NCI-H510A (cell line): ENCODE data around the gene EBNA1BP2.
"Not testable (repeated sequence)": the region's sequence is repeated elsewhere in the genome, so short reads cannot be mapped to it uniquely, and the experiment has no call there.

ENCODE experiments used
- DNase-seq: peaks from one replicate; lab custom pipeline; 2025; lab: John Stamatoyannopoulos, UW

Gene EBNA1BP2

DNA sequence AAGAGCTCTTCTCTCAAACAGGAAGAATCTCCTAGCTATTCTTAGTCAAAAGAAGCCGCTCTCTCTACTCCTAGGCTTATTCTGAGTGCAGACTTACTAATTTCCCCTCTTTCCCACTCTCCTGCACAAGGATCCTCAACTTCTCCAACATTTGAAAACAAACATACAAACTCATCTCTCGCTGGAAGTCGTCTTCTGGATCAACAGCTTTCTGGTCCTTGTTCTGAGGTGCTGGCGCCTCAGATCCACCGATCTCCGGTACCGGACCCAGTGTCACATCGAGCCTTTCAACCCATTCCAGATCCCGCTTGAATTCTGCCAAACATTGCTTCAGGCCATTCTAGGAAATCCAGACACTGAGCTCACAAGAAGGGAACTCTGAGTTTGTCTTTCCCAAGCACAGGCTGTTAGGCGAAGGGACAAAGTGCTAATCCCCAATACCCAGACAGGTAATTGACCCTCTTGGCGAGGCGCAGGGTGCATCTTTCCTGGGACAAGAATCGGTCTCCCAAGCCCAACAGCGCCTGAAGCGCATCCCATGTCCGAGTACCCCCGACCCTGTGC is 696 bp downstream of the EBNA1BP2 start:
- DNase-seq = no peak

DNA sequence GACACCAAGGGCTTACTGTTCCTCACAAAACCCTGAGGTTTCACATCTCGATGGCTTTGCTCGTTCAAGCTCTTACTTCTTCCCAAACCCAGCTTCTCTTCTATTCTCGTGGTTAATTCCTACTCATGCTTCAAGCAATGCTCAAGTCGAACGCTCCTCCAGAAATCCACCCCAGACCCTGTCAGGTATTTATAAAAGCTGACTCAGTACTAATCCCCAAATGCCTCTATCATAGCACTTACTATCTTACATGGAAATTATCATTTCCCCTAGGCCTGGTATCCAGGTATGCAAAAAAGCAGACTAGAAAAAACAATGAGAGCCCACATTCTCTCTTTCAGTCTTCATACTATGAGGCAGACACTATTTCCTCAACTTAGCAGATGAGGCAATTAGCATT is 6.3 kb downstream of the EBNA1BP2 start:
- no peak for DNase-seq

DNA sequence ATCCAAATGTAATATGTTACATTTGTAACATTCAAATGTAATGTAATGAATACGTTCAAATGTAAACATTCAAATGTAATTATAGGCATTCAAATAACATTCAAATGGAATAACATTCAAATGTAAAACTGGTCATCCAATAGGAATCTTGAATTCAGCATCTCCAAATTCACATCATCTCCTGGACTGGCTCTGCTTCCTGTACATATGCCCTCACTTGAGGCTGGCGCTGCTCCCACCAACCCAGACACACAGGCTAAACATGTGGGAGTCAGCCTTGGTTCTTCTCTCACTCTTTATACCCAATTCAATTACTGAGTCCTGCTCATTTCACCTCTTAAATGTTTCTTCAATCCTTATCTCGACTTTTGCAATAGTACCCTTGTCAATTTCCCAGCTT is 6.9 kb downstream of the EBNA1BP2 start:
- DNase-seq = no peak

DNA sequence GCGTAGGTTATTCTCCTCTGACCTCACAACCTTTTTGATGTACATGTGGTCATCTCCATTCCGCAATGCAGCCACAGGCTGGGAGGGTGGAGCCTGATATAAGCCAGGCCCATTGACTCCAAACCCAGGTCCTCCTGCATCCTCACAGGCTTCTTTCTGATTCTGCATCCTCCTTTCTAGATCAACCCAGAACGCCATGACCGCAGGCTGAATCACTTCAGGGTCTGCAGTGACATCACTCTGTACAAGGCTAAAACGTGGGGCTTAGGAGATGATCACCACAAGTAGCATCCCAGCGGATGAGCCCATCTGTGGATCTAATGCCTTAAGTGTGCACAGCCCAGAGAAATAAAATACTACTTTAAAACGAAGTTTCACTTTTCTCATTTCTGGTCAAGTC is 16.1 kb downstream of the EBNA1BP2 start:
- DNase-seq = no peak

DNA sequence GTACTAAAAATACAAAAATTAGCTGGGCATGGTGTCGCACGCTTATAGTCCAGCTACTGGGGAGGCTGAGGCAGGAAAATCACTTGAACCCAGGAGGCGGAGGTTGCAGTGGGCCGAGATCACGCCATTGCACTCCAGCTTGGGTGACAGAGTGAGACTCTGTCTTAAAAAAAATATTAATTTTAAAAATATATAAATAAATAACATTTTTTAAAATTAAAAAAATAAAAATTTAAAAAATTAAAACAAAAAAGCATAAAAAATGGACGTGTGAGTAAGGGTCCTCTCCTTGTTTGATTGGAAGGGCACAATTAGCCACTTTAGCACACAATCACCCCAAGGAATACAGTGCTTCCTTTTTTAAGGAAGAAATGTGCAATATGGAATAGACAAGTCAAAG is 18.6 kb downstream of the EBNA1BP2 start:
- no peak for DNase-seq

DNA sequence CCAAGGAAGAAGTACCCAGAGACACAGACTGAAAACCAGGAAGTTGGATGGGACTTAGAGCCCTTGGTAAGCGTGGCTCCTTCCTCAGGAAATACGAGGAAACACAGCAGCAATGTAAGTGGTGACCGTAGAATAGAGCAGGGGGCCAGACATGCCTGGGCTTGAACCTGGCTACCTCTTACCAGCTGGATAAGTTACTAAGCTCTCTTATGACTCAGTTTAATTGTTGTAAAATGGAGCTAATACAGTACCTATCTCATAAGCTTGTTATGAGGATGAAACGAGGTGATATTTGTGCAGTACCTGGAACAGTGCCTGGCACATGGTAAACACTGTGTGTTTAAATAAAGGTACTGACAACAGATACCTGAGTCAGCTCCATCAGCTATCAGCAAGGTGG is 19.2 kb downstream of the EBNA1BP2 start:
- peak; percentile 47 for DNase-seq

DNA sequence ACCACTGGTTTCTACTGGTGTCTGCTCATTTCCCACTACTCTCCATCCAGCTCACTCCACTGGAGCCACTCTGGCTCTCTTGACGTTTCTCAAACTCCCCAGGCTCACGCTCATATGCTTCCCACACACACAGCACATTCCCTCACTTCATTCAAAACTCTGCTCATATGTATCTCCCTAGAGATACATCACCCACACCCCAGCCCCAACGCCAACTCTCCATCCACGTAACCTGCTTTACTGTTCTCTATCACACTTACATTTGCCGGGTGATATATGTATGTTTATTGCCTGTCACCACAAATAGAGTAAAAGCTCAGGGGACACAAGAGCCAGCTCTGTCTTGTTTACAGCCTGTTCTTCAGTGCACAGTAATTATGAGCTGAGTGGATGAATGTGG is 22.2 kb downstream of the EBNA1BP2 start:
- DNase-seq = no peak

DNA sequence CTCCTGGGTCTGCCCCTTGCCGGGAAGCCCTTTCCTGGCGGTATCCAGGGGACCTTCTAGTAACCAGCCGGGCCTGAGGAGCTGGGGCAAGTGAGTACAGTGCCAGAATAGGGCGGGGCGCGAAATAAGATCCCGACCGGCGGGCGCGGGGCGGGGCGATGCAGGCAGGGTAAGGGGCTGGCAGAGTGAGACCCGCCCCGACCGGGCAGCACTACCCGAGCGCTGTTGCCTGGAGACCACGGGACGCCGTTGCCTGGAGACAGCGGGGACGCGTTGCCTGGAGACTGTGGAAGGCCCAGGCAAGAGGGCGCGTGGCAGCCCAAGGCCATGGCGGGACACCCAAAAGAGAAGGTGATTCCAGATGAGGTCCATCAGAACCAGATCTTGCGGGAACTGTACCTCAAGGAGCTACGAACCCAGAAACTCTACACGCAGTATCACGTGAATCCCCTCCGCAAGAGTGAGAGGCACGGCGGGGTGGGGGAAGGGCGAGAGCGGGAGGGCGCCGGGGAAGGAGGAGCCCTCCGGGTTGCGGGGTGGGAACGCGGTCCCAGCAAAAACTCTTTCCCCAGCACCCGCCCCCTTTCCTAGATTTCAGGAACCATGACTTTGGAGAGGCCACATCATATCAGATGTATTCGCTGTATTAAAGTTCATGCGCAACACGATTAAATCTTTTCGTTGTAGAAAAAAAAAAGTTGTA is 24.3 kb downstream of the EBNA1BP2 start:
- peak; percentile 100 for DNase-seq

DNA sequence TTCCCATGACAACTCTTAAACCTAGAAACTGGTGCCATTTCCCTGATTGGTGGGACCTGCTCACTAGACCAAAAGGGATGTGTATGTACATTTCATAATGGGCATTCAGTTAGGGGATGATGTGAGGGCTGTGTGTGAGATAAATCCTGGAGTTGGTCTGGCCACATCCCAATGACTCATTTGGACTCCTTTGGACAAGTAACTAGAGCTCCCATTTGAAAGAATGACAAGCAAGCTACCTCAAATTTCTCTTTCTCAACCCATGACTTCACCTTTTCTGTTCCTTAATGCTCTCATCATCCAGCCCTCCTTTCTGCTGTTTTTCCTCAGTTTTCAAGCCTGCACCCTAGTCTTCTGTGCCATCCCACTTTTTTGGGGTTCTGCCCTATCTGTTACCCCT is 27.9 kb downstream of the EBNA1BP2 start:
- DNase-seq = no peak

DNA sequence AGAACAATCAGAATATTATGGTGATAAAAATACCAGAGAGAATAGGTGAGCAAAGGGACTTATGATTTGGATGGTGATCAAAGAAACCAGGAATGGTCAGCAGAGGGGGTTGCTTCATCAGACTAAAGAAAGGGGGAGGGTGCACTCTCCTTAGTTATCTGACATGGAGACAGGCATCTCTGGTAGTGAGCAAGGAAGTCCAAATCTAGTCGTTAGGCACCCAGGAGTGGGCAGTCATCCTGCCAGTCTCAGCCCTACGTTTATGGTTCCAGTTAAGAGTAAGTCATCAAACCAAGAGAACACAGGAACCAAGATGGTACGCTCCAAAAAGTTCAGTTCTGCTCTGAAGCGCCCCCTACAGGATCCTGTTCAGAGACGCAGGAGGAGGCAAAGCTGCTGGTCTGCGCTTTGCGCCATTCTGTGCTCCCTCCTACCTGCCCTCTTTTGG is 28.6 kb downstream of the EBNA1BP2 start:
- no peak for DNase-seq

DNA sequence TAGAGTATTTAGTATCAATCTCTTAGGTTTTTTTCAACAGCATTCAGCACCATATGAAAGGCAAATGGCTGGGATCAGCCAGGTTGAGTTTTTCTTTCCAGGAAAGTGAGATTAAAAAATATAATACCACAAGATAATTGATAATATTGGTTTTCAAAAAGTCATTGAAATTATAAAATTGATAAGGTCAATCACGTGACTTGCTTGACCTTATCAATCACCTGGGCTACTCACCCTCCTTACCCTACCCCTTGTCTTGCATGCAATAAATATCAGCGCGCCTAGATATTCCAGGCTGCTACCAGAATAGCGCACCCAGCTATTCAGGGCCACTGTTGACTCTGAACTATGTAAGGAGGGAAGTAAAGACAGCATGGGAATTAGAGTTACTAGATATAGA is 31.5 kb downstream of the EBNA1BP2 start:
- no peak for DNase-seq

DNA sequence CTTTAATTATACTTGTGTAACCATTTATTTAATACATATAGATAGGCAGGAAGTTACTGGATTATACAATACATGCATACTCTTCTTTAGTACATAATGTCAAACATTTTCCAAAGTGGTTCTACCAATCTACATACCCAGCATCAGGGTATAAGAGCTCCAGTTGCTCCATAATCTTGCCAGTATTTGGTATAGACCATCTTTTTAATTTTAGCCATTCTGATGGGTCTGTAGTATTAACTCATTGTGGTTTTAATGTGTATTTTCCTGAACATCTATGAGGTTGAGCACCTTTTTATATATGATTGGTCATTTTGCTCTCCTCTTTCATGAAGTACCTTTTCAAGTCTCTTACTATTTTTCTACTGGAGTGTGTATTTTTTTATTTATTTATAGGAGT is 32.1 kb downstream of the EBNA1BP2 start:
- DNase-seq = no peak

DNA sequence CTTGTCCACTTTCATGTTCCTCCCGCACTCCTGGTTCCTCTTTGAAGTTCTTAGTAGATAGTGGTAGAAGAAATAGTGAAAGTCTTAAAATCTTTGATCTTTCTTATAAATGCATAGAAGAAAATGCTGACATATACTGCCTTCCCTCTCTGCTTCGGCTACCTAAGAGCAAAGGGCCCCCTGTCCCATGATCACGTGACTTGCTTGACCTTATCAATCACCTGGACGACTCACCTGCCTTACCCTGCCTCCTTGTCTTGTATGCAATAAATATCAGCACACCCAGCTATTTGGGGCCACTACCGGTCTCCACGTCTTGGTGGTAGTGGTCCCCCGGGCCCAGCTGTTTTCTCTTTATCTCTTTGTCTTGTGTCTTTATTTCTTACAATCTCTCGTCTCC is 32.8 kb downstream of the EBNA1BP2 start:
- not testable (repeated sequence) for DNase-seq

DNA sequence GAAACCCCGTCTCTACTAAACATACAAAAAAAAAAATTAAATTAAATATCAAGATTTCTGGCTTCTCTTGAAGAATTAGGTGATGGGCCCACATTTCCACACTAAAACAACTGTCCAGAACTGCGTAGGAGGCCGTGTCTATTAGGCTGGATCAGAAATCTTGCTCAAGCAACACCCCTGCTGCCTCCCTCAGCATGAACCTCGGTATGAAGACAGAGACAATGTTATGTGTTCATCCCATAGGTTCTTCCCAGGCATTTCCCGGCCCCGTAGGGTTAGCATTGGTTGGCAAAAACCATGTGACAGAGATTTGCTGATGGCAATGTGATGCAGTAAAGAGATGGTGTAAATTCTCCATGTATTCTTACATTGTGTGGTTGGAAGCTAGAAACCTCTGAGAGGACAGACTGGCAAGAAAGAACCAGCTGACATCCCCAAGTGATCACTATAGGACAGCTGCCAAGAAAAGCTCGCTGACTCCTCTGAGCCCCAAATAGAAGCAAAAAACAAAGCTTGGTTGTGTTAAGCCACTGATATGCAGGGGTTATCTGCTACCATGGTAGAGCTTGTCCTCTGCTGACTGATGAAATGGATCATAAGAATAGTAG is 34.5 kb downstream of the EBNA1BP2 start:
- no peak for DNase-seq

DNA sequence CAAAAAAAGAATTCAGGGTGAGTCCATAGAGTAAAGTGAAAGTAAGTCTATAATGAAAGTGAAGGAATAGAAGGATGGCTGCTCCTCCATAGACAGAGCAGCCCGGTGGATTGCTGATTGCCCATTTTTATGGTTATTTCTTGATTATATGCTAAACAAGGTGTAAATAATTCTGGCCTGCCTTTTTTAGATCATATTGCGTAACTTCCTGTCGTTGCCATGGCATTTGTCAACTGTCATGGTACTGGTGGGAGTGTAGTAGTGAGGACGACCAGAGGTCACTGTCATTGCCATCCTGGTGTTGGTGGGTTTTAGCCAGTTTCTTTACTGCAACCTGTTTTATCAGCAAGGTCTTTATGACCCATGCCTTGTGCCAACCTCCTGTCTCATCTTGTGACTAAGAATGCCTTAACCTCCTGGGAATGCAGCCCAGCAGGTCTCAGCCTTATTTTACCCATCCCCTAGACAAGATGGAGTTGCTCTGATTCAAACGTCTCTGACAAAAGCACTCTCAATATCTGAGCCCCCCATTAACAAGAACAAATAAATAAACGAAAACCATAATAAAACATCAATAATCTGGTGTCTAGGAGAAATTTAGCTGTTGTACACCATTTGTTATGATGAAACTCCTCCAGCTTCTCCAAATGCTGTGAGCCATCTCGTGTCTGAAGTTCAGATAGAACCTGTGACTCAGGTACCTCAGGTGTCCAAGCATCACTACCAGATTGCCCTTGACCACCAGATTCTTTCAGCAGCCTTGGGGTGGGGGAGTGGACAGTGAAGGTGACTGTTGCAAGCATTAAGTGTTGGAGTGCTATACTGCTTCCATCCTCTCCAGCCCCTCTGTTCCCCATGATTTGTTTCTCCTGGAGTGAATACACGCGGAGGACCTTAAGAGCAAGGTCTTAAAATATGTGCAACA is 36.0 kb downstream of the EBNA1BP2 start:
- no peak for DNase-seq

DNA sequence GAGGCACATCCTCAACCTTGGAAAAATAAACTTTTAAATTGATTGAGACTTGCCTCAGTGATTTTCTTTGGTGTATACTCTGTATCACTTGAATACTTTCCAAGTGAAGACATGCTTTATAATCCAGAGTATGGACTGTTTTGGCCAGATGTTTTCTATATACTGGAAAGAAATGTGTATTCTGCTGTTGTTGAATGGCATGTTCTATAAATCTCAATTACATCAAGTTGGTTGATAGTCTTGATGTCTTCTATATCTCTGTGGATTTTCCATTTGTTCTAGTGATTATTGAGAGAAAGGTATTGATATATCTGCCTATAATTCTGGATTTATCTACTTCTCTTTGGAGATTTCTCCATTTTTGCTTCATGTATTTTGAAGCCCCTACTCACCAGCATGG is 37.5 kb downstream of the EBNA1BP2 start:
- no peak for DNase-seq

DNA sequence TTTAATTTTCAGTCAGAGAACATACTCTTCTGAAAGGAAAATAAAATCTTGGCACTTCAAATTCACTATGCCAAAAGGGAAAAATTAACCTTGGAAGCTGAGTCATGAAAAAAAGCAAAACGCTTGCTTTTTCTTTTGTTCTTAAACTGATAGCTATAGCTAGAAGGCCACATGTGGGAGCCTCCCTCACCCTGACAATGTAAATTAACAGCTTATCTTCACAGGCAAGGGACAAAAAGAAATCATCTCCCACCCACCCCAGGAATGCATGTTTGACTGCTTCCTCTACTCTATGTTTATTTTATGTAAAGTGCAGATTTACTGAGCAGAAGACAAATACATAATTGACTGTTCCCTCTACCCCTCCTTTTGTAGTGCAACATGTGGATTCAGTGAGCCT is 38.0 kb downstream of the EBNA1BP2 start:
- no peak for DNase-seq

DNA sequence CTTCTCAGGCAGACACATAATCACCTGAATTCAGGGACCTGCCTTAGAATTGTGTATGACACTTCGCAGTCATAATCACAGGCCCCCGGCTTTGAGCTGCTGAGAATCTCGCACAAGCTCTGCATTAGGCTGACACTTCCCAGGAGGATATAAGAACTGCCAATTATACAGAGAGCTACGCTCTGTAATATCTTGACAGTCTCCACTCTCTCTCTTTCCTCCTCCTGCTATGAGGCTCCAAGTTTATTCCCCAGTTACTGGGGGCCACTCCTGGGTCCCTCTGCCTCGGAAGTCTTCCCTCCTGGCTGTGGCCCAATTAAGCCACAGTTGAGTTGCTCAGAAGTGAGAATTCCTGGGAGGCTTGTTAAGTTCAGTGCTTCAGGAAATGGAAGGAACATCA is 42.7 kb downstream of the EBNA1BP2 start:
- no peak for DNase-seq

DNA sequence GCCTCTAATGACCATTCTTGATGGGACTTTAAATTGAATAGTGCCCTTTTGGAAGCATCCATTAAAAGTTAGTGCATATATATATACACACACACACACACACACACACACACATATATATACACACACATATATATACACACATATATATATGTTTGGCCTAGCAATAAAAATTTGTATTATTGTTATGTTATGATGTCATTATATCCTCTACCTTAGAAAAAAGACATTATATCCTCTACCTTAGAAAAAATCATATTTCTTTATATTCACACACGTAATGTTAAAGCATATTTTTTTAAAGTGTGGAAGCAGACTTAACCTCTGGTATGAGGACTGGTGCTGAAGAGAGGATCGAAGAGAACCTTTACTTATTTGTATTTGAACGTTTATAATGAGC is 43.3 kb downstream of the EBNA1BP2 start:
- no peak for DNase-seq

DNA sequence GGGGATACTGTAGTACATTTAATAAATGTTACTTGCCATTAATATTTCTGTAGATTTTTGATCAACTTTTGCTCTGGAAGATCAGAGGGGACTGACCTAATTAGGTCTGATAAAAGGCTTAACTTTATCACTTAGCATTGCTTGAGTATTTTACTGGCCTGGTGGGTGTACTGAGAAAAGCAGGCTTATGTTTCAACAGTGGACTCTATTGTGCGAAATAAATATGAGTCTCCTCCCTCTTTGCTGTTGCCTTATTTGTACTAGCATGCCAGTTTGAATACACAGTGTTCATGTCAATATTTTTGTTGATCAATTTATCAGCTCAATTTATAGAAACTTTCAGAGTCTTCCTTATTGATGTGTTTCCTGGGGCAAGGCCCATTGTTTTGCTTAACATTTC is 49.1 kb downstream of the EBNA1BP2 start:
- DNase-seq = no peak

DNA sequence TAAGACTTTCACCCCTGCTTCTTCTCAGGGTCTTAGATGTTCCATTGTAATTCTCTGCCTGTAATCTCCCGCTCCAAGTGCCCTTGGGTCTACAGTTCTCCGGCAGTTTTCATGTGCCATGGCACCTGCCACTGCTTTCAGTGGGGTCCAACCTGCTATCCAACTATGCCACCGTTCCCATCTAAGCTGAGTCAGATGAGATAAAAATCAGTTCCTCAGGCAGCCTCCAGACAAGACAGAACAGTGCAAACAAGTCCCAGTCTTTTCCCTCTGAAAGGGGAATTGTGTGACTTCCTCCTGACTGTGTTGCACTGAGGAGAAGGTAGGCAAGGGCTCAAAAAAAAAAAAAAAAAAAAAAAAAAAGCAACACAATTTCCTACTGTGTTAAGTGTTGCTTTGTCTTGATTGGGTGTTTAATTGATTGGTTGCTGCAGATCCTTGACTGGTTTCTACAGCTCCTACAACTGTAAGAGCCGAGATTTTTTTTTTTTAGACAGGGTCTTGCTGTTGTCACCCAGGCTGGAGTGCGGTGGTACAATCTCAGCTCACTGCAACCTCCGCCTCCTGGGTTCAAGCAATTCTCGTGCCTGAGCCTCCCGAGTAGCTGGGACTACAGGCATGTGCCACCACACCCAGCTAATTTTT is 50.7 kb downstream of the EBNA1BP2 start:
- peak; percentile 32 for DNase-seq

DNA sequence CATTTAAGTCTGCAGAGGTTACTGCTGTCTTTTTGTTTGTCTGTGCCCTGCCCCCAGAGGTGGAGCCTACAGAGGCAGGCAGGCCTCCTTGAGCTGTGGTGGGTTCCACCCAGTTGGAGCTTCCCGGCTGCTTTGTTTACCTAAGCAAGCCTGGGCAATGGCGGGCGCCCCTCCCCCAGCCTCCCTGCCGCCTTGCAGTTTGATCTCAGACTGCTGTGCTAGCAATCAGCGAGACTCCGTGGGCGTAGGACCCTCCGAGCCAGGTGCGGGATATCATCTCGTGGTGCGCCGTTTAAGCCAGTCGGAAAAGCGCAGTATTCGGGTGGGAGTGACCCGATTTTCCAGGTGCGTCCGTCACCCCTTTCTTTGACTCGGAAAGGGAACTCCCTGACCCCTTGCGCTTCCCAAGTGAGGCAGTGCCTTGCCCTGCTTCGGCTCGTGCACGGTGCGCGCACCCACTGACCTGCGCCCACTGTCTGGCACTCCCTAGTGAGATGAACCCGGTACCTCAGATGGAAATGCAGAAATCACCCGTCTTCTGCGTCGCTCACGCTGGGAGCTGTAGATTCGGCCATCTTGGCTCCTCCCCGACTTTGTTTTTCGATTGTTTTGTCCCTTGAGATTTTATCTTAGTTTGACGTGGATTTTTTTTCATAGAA is 52.0 kb downstream of the EBNA1BP2 start:
- DNase-seq = peak; percentile 67
